ENCODE measurements around the gene FANCI.

FANCI gene

DNA sequence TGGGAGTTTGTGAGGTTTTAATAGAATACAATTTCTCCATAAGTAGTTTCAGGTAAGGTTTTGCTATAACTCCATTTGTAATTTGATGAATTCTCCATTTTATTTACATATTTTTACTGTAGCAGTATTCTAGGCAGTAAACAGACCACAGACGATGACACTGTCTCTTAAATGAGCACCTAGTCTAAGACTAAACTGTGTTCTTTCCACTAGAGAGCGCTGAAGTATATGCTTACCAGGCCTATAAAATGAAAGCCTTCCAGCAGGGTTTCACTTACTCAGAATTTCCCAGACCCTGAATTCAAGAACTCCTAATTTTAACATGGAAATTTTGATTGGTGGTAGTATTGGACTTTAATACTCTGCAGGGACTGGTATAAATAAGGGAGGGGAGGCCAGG, 49.2 kb downstream of the FANCI start:
- in situ Hi-C loops (cut with HindIII; ENCODE audit: low pct_unique_long_range_greater_than_20kb, low sequenced_read_pairs): no loop called here
- TF ChIP-seq JUND (IDR thresholded peaks at IDR 0.05; ENCODE audit: low read depth): no peak

DNA sequence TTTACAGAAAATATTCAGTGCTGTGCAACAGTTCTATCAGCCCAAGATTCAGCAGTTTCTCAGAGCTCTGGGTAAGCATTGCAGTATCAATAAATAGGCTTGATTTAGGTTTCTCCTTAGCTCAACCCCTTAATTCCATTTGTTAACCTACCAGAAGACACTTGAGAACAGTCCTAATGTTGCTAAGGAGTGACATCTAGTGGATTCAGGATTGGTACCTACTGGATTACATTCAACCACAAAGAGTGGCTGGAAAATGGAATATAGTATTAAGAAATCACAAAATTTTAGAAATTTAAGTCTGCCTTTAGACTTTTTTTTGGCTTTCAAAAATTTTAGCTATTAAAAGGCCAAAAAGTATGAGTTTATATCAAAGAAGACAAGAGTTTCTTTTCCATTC, 56.1 kb downstream of the FANCI start:
- in situ Hi-C loops (cut with HindIII; ENCODE audit: low pct_unique_long_range_greater_than_20kb, low sequenced_read_pairs): no loop called here
- TF ChIP-seq JUND (IDR thresholded peaks at IDR 0.05; ENCODE audit: low read depth): no peak
- peak; percentile 54 to 63 for DNase-seq (ENCODE audit: low read depth in 1 of 2, low spot score in 1 of 2)

More for the DNA sequence above, 49.2 kb downstream of the FANCI start:
- no peak for DNase-seq (ENCODE audit: low read depth in 1 of 2, low spot score in 1 of 2)

DNA sequence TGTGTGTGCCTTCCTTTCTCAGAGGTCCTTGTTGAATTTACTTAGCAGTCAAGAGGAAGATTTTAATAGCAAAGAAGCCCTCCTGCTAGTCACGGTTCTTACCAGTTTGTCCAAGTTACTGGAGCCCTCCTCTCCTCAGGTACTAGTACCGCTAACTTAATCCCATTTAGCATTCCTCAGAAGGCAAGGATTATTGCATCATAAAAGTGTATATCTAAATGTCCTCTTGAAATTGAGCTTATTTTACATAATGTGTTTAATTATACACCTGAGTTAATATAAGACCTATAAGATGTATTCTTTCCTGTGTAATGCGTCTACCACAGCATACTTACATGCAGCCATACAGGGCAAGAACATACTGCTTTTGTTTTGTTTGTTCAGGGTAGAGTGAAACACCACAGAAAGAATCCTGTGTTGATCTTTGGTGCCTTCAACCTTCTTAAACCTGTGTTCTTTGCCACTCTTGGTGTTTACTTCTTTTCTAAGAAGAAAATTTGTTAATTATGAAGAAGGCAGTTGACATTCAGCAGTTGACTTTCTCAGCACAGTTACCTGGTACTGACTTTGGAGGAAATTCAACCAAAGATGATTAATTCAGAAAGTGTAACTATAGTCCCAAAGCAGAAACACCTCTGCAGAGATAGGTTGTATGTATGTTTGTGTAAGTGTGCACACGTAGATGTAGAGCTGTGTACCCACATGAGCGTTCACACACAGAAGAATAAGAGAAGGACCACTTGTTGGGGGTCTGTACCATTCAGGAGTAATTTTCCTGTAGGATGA, 57.7 kb downstream of the FANCI start:
- in situ Hi-C loops (cut with HindIII; ENCODE audit: low pct_unique_long_range_greater_than_20kb, low sequenced_read_pairs): no loop called here
- DNase-seq (ENCODE audit: low read depth in 1 of 2, low spot score in 1 of 2): no peak
- TF ChIP-seq JUND (IDR thresholded peaks at IDR 0.05; ENCODE audit: low read depth): no peak

DNA sequence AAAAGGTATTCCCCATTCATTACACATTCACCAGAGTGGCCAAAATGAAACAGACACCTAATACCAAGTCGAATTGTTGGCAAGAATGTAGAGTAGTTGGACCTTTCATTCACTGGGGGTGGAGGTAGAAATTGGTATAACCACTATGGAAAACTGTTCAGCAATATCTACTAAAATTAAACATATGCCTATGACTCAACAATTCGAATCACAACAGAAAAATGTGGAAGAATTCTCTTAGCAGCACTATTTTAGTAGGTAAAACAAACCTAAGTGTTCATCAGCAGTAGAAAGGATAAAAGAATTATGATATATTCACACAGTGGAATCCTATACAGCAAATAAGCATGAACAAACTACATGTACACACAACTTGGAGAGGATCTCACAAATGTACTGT, 60.2 kb downstream of the FANCI start:
- in situ Hi-C loops (cut with HindIII; ENCODE audit: low pct_unique_long_range_greater_than_20kb, low sequenced_read_pairs): no loop called here
- no peak for TF ChIP-seq JUND (IDR thresholded peaks at IDR 0.05; ENCODE audit: low read depth)
- DNase-seq (ENCODE audit: low read depth in 1 of 2, low spot score in 1 of 2): no peak

DNA sequence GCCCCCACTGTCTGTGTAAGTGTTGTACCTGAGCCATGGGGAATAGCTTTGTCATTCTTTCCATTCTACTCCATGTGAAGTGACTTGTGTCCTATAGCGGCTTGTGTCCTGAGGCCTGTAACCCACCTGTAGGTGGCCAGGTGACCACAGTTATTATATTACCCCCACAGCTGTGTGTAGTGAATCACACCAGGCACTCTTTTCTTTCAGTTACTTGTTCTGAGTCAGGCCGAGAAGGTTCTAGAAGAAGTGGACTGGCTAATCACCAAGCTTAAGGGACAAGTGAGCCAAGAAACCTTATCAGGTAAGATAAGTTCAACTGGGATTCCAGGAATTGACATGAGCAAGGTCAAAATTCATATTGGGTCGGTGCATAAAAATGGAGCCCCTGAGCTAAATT, 61.6 kb downstream of the FANCI start:
- no peak for DNase-seq (ENCODE audit: low read depth in 1 of 2, low spot score in 1 of 2)
- TF ChIP-seq JUND (IDR thresholded peaks at IDR 0.05; ENCODE audit: low read depth): no peak
- in situ Hi-C loops (cut with HindIII; ENCODE audit: low pct_unique_long_range_greater_than_20kb, low sequenced_read_pairs): no loop called here

DNA sequence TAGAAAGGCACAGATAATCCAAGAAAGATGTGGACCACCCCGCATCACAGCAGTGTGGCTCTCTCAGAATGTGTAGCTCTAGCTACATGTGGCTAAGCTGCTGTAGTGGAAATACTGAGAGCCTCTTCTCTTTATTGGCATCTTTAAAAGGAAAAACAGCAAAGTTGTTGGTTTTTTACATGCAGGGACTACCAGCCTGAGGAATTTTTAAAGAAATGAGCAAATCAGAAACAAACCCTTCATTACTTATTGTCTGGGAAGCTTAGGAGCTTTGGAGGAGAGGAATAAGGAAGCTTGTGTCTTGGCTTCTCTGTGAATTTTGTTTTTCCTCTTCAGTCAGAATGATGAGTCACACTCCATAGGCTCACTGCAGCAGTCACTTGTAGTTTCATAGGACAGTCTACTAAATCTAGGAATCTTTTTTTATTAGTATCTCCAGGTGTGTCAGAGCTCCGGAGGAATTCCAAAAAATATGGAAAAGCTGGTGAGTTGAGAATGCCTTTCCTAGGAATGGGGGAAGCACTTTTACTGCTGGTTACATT, 63.3 kb downstream of the FANCI start:
- TF ChIP-seq JUND (IDR thresholded peaks at IDR 0.05; ENCODE audit: low read depth): no peak
- DNase-seq (ENCODE audit: low read depth in 1 of 2, low spot score in 1 of 2): no peak
- in situ Hi-C loops (cut with HindIII; ENCODE audit: low pct_unique_long_range_greater_than_20kb, low sequenced_read_pairs): no loop called here

DNA sequence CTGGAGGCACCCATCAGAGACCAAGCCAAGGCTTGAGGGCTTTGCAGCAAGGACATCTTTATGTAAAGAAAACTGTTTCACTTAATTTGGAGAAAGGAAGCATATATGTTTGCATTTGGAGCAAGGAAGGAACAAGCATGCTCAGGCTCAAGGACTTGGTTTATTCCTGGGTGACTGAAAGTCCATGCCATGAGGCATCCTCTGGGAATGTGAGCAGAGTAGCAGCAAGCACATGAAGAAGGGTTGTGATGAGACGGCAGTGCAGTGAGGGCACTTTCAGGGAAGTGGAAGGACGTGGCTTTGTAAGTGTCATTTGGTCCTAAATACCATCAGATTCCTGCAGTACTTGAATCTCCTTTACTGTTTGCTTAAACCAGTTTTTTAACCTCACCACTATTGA, 64.0 kb downstream of the FANCI start:
- DNase-seq (ENCODE audit: low read depth in 1 of 2, low spot score in 1 of 2): no peak
- in situ Hi-C loops (cut with HindIII; ENCODE audit: low pct_unique_long_range_greater_than_20kb, low sequenced_read_pairs): no loop called here
- TF ChIP-seq JUND (IDR thresholded peaks at IDR 0.05; ENCODE audit: low read depth): no peak

DNA sequence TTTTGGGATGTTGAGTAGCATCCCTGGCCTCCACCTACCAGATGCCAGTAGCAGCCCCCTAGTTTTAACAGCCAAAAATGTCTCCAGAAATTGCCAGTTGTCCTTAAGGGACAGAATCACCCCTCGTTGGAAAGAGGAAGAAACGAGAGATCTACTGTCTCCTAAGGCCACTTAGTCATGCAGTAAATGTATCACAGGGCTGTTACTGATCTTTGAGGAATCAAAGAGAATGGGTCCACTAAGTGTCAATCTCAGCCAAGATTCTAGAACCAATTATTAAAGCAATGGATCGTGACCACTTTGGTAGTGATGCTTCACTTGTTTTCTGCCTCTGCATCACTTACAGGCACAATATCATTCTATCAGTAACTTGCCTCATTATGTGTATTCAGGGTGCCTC, 64.5 kb downstream of the FANCI start:
- no peak for DNase-seq (ENCODE audit: low read depth in 1 of 2, low spot score in 1 of 2)
- in situ Hi-C loops (cut with HindIII; ENCODE audit: low pct_unique_long_range_greater_than_20kb, low sequenced_read_pairs): no loop called here
- TF ChIP-seq JUND (IDR thresholded peaks at IDR 0.05; ENCODE audit: low read depth): no peak

DNA sequence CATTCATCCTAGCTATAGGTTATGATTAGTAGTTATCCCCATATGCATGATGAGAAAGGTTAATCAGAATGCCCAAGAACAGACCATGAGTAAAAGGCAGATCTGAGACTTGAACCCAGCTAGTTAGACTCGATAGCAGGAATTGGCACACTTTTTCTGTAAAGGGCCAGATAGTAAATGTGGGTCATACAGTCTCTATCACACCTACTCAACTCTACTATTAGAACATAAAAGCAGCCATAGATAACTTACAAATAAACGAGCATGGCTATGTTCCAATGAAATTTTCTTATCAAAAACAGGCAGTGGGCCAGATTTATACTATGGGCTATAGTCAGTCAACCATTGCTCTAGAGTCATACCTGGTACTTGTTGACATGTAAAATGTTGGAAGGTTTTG, 66.2 kb downstream of the FANCI start:
- TF ChIP-seq JUND (IDR thresholded peaks at IDR 0.05; ENCODE audit: low read depth): no peak
- in situ Hi-C loops (cut with HindIII; ENCODE audit: low pct_unique_long_range_greater_than_20kb, low sequenced_read_pairs): no loop called here
- no peak for DNase-seq (ENCODE audit: low read depth in 1 of 2, low spot score in 1 of 2)

DNA sequence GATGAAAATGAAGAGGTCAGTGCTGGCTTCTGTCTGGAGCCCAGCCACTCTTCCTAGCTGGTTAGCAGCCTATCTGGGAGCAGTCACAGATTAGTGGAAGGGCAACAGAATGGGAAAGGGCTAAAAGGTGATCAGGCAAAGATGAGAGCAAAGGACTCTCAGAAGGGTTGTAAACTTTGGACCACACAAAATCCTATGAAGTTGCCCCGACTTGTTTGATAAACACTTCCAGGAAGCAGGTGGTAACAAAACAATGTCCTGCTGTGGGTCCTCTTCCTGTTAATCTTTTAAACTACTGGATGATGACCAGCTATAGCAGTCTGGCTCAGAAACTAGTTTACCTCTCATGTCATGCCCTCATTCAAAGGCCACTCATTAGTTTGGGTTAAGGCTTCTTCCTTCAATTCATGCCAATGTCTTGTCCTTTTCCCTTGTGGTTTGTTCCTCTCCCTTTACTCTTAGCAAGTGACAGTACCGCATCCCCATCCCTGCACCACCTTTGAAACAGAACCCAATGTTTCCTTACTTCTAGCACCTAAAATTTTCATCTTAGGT, 71.7 kb downstream of the FANCI start:
- DNase-seq (ENCODE audit: low read depth in 1 of 2, low spot score in 1 of 2): no peak
- in situ Hi-C loops (cut with HindIII; ENCODE audit: low pct_unique_long_range_greater_than_20kb, low sequenced_read_pairs): no loop called here

DNA sequence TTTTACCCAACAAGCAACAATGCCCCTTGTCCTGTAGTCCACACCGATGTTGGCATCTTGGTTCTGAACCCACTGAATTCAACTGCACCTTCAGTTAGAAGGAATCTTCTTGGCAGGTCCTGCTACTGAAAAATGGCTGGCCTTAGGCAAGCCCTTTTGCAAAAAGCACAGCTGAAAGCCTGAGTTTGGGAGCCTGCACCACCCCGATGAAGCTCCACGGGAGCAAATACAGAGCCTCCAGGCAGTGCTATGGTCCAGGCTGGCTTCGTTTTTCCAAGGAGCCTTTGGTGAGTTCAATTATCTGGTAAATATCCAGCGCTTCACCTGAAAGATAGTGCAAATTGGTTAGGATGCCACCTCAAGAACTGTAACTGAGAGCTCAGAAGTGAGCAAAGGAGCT, 72.7 kb downstream of the FANCI start:
- TF ChIP-seq JUND (IDR thresholded peaks at IDR 0.05; ENCODE audit: low read depth): no peak
- DNase-seq (ENCODE audit: low read depth in 1 of 2, low spot score in 1 of 2): no peak
- in situ Hi-C loops (cut with HindIII; ENCODE audit: low pct_unique_long_range_greater_than_20kb, low sequenced_read_pairs): no loop called here

More for the DNA sequence above, 71.7 kb downstream of the FANCI start:
- TF ChIP-seq JUND (IDR thresholded peaks at IDR 0.05; ENCODE audit: low read depth): no peak

DNA sequence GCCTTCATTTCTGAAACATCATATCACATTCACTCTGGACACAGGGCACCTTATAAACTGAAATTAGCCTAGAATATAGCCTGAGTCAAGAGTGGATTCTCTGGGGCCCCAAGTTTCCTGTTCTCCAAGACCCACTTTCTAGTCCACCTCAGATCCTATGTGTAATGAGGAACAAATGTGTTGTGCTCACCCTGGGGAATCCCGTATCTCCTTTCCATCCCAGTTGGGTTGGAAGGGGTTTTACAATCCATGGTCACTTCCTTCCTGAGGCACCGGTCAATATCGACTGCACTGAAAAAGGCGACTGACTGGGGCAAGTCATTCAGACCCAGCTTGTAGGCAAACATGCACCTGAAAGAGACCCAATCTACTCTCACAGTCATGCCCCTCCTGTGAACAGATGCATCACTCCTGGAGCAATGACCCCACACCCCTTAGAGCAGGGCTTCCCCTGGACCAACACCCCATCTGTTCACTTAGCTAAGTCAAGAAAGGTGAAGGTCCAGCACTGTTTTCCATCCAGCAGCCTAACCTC, 73.5 kb downstream of the FANCI start:
- no peak for DNase-seq (ENCODE audit: low read depth in 1 of 2, low spot score in 1 of 2)
- no peak for TF ChIP-seq JUND (IDR thresholded peaks at IDR 0.05; ENCODE audit: low read depth)
- in situ Hi-C loops (cut with HindIII; ENCODE audit: low pct_unique_long_range_greater_than_20kb, low sequenced_read_pairs): no loop called here

DNA sequence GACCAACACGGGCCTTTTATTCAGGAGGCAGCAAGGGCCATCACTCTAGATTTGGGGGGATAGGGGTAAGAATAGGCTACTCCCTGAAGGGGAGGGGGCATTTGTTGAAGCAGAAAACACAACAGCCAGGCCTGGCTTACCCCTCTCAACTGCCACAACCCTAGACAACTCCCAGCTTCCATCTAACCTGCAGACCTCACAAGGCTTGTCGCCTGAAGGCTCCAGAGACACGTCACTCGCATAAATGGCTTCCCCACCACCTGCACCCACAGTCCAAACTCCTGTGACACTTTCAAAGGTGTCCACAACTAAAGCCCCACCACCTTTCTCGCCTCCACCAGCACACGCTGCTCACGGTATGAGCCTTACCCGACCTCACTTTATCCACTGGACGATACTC, 75.9 kb downstream of the FANCI start:
- TF ChIP-seq JUND (IDR thresholded peaks at IDR 0.05; ENCODE audit: low read depth): no peak
- in situ Hi-C loops (cut with HindIII; ENCODE audit: low pct_unique_long_range_greater_than_20kb, low sequenced_read_pairs): no loop called here
- DNase-seq (ENCODE audit: low read depth in 1 of 2, low spot score in 1 of 2): no peak
